NCI-H2107 (cell line): ENCODE data around the gene KCNAB1.

Experiments used
- DNase-seq: peaks from one replicate; lab custom pipeline; 2025; lab: John Stamatoyannopoulos, UW

Gene KCNAB1

DNA sequence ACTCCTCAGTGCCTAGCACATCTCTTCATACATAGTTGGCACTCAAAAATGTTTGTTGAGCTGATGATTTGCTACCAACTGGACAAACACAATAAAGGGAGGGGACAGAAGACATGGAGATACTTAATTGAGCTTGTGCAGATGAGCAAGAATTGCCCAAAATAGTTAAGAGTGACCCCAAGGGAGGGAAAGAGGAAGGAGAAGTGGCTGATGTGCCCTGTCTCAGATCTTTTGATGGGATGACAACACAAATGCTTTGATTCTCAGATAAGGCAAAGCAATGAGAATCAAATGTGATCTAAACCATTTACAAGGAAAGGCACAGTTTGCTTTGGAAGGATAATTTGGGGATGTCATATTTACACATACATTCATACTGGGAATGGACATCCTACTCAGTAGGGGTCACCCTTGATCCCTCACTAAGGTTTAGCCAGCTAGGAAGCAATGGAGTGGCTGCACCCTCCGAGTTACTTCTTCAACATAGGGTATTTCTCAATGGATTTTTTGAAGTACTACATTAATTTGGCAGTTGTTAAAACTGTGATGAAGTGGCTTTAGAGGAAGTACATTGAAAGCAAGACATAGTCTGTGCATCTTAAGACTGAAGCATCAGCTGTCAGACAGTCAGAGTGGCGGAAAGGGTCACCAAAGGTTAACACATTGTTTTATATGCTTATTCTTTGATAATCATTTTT is 456.4 kb downstream of the KCNAB1 start:
- no peak for DNase-seq

DNA sequence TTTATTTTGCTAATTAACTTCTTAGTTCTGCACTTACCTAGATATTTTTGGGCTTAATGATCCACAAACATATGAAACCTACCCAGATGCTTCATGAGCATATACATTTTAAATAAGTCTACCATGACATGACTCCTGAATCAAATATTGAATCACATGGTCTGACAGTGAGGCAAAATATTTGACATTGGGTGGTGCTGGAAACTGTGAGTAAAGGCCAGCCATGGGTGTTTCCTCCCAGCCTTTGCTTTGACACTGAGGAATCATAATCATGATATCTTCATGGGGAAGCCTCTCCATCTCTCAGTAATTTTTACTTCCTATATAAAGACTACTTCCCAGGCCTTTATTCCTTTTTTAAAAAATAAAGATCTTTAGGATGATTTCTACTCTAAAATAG is 457.4 kb downstream of the KCNAB1 start:
- no peak for DNase-seq

DNA sequence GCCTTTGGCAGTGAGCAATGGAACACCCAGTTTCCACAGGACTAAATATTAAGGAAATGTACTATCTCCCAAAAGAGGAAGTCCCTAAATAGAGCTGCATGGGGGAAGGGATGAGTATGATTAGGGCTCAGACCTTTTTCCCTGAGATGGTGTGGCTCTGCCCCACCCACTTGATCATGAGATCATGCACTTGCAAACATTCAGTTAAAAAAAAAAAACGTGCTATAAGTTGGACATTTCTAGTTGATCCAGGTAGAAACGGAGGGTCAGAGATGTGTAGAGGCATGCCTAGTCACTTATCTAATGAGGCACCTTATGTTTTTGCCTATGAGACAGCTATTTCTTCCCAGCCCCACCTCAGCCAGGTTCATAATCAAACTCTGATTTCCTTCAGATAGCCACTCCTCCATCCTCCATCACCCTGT is 459.1 kb downstream of the KCNAB1 start:
- no peak for DNase-seq

DNA sequence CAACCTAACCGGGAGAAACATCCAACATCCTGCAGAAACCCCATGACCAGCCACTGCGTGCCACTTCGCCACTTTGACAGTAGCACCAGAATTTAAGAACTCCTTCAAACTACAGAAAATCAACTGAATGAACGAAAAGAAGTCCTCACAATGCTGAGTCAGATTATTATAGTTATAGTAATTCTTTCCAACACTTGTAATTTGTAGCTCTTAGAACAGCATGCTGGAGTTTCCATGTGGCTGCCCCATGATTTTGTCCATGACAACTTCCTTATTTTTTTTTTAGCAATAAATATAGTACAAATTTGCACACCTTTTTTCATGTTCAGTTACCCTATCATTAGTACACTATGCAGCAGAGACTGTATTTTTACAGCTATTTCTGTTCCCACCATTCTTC is 460.7 kb downstream of the KCNAB1 start:
- no peak for DNase-seq

DNA sequence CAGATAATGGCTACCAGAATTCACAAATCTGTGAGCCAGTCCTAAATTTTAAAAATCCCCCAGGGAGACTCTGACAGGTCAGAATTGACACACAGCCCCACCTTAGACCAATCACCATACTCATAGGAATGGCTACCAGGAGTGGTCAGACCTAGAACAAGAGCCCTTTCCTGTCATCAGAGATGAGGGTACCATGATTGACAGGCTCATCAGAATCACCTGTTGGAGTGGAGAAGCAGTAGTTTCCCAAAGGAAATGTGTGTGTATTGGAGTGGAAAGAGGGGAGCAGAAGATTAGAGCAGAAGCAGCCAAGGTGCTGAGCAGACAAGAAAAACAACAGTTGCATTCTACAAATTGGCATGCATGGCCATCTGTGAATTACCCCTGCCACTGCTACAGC is 461.6 kb downstream of the KCNAB1 start:
- DNase-seq: no peak

DNA sequence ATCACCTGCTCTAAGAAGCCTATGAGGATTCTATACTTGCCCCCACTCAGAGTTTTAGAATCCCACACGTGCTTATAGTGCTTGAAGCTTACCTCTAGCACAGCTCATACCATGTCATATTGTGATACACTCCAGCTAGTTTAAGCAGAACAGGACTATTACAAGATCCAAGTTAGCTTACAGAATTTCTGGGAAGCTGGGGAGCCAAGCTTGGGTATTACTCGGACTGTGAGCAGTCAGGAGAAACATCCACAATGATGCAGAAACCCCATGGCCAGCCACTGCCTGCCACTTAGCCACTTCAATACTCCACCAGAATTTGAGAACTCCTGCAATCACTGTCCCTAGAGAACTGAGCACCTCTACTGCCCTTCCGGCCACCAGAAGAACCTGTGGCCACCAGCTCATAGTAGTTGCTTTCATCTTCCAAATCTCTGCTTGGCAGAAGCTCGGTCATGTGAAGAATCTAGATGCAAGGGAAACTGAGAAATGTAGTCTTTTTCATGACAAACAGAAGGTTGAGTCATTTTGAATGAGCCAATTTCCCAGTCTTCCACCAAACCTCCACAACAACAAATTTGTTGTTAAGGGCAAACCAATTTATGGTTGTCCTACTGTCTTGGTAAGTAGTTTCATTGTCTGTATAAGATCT is 462.3 kb downstream of the KCNAB1 start:
- no peak for DNase-seq

DNA sequence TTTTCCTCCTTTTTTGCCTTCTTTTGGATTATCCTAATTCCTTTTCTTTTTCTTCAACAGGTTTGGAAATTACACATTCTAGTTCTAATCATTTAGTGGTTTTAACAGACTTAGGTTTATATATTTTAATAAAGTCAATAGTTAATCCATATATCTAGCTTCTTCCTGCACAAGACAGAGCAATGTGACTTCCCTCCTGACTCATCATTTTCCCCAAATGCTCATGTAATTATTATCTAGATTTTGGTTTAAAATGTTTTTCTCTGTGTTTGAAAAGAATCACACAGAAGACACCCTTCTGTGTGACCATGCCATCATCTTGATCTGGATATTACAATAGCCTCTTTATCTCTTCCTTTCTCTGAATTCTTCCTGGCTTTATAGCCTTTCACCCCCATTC is 463.1 kb downstream of the KCNAB1 start:
- no peak for DNase-seq

DNA sequence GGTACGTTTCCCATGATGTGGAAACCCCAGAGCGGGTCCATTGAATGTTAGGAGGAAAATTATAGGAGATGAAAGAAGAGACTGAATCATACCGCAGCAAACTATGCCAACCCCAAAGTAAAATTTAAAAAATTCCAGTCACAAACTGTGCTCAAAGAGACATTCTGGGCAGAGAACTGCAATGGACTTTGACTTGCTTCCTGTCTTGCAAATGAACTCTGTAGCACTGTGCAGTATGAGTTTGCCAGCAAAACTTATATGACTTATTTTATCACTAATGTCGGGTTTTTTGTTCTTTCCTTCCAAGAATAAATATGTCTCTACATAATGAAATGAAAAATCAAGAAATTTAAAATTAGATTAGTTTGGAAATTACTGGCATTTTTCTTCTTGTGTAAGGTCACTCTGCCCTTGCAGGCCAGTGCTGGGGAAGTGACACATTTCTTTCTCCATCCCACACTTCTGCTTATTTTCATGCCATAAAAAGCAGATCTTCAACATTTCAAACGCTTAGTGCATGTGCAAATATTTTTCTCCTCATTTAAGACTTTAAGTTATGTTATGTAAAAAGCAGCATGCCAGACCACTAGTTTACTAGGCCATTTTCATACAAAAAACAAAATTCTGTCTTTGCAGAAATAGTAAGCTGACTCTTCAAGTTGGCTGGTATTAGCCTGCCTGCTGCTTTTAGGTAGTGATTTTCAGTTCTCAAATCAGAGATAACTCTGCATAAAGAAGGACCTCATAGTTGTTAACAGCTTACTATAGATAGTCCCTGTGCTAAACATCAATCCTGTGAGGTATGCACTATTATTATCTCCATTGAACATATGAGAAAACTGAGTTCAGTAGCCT is 466.8 kb downstream of the KCNAB1 start:
- DNase-seq: no peak

DNA sequence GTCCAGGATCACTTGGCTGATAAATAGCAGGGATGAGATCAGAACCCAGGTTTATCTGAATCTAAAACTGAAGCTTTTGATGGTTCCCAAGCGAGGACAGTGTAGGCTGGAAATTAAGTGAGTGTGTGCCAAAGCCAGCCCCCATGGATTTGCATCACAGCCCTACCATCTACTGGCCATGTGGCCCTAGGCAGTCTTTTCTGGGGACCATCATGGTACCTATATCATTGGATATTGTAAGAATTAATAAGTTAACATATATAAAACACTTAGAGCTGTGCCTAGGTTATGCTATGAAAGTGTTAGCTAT is 467.3 kb downstream of the KCNAB1 start:
- DNase-seq: no peak
